HL-60 (cell line): ENCODE results near the gene MDC1.

Experiments used
- CTCF ChIP-seq: IDR thresholded peaks from one replicate; pipeline ENCODE4 v1.5.1; 2011; ENCODE audit warnings: low read length, control low read depth, inconsistent platforms; ENCODE audit not compliant: insufficient read depth
- GABPA ChIP-seq: IDR thresholded peaks from 2 replicates; pipeline ENCODE4 v1.6.1; 2012; ENCODE audit warnings: low read depth
- POLR2AphosphoS5 ChIP-seq: IDR thresholded peaks from 2 replicates; pipeline ENCODE4 v1.6.1; 2012; ENCODE audit warnings: low read depth
- SPI1 ChIP-seq: IDR thresholded peaks from 2 replicates; pipeline ENCODE4 v1.6.1; 2012; ENCODE audit warnings: low read depth, mild to moderate bottlenecking, borderline replicate concordance

- no peak for TF ChIP-seq CTCF
- no peak for TF ChIP-seq POLR2AphosphoS5
- TF ChIP-seq GABPA = no peak
- no peak for TF ChIP-seq SPI1
These were observed 65.9 kb downstream of the MDC1 start for GRCh38 chr6:30651143-30651542.
